Measurements from ENCODE around the gene IL20RA. TPM values are rescaled to one million over a fixed set of nuclear protein-coding genes. Genes with fewer than 3 reads are reported as not detected.

IL20RA gene
- total and polyA plus RNA-seq, 2 of the 13 experiments (the other 11 are each of a cell fraction or from before 2014, with no cell fraction given): not detected

DNA sequence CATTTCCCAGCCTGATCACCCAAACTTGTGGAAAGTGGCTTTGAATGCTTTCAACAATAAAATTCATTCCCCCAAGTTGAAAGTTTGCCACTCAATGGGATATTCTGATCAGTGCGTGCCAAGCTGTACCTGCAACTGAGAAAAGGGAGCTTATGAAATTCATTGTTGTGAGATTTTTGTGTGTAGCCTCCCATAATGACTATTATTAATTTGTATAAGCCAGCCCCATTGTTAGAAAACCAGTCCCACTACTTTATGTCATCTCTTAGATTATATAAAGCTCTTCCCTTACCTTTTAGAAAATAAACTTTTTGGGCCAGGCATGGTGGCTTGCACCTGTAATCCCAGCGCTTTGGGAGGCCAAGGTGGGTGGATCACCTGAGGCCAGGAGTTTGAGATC lies 15.9 kb downstream of the IL20RA start:
- intact Hi-C loops (cut with micrococcal nuclease; ENCODE audit: unreplicated experiment): no loop called here
- Histone ChIP-seq H3K4me3 (replicated peaks in 1 of 3; ENCODE audit: insufficient read depth in 1 of 3, low read depth in 2 of 3, low read length in 3 of 3) (no peak overlapping the region), H3K4me1 (ENCODE audit: insufficient read depth, low read length) (no peaks in the 10 kb centered on the region), H3K4me2 (ENCODE audit: low read depth, low read length) (no peak overlapping the region), H4K20me1 (ENCODE audit: insufficient read depth, low read length) (no peaks in the 10 kb centered on the region), H2AFZ (ENCODE audit: low read length) (no peak overlapping the region), H3K27me3 (ENCODE audit: control insufficient read depth in 1 of 2, insufficient read depth in 2 of 2, low read length in 2 of 2) (no peaks in the 10 kb centered on the region; a peak in 4 of 5 replicates), H3K36me3 (replicated peaks in 1 of 2; ENCODE audit: control insufficient read depth in 1 of 2, insufficient read depth in 2 of 2, low read length in 2 of 2) (no peaks in the 10 kb centered on the region), H3K27ac (ENCODE audit: extremely low read length, insufficient read depth, low read length) (no peak overlapping the region), H3K9me3 (ENCODE audit: low read length) (no peaks in the 10 kb centered on the region), H3K9ac (ENCODE audit: insufficient read depth, low read depth, low read length) (no peak overlapping the region), H3K79me2 (ENCODE audit: insufficient read depth, low read length) (no peaks in the 10 kb centered on the region)
- FAIRE-seq (no peak), ATAC-seq (no peak), DNase-seq (ENCODE audit: low spot score) (no peak)
- no peak for TF ChIP-seq ZNF616 (CRISPR knock-in tag; IDR thresholded peaks at IDR 0.05; ENCODE audit: low read depth)
- TF ChIP-seq ZNF773 (CRISPR knock-in tag; IDR thresholded peaks at IDR 0.05; ENCODE audit: borderline replicate concordance): no peak
- TF ChIP-seq NFYC (CRISPR knock-in tag; IDR thresholded peaks at IDR 0.05): no peak
- TF ChIP-seq RBFOX2 (IDR thresholded peaks at IDR 0.05; ENCODE audit: low read depth, low read length): no peak
- TF ChIP-seq, protein P1, sequence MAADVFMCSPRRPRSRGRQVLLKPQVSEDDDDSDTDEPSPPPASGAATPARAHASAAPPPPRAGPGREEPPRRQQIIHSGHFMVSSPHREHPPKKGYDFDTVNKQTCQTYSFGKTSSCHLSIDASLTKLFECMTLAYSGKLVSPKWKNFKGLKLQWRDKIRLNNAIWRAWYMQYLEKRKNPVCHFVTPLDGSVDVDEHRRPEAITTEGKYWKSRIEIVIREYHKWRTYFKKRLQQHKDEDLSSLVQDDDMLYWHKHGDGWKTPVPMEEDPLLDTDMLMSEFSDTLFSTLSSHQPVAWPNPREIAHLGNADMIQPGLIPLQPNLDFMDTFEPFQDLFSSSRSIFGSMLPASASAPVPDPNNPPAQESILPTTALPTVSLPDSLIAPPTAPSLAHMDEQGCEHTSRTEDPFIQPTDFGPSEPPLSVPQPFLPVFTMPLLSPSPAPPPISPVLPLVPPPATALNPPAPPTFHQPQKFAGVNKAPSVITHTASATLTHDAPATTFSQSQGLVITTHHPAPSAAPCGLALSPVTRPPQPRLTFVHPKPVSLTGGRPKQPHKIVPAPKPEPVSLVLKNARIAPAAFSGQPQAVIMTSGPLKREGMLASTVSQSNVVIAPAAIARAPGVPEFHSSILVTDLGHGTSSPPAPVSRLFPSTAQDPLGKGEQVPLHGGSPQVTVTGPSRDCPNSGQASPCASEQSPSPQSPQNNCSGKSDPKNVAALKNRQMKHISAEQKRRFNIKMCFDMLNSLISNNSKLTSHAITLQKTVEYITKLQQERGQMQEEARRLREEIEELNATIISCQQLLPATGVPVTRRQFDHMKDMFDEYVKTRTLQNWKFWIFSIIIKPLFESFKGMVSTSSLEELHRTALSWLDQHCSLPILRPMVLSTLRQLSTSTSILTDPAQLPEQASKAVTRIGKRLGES (CRISPR knock-in tag; IDR thresholded peaks at IDR 0.05; ENCODE audit: borderline replicate concordance): no peak
- no peak for TF ChIP-seq CENPT (CRISPR knock-in tag; IDR thresholded peaks at IDR 0.05; ENCODE audit: low read depth)
- no peak for TF ChIP-seq NFIB (CRISPR knock-in tag; IDR thresholded peaks at IDR 0.05; ENCODE audit: borderline replicate concordance)
- TF ChIP-seq, protein P2, sequence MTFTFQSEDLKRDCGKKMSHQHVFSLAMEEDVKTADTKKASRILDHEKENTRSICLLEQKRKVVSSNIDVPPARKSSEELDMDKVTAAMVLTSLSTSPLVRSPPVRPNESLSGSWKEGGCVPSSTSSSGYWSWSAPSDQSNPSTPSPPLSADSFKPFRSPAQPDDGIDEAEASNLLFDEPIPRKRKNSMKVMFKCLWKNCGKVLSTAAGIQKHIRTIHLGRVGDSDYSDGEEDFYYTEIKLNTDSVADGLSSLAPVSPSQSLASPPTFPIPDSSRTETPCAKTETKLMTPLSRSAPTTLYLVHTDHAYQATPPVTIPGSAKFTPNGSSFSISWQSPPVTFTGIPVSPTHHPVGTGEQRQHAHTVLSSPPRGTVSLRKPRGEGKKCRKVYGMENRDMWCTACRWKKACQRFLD (CRISPR knock-in tag; IDR thresholded peaks at IDR 0.05; ENCODE audit: borderline replicate concordance): no peak
- no peak for TF ChIP-seq ZNF34 (CRISPR knock-in tag; IDR thresholded peaks at IDR 0.05; ENCODE audit: borderline replicate concordance)
- TF ChIP-seq, protein P3, sequence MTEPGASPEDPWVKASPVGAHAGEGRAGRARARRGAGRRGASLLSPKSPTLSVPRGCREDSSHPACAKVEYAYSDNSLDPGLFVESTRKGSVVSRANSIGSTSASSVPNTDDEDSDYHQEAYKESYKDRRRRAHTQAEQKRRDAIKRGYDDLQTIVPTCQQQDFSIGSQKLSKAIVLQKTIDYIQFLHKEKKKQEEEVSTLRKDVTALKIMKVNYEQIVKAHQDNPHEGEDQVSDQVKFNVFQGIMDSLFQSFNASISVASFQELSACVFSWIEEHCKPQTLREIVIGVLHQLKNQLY (CRISPR knock-in tag; IDR thresholded peaks at IDR 0.05): no peak
- no peak for TF ChIP-seq ZMYM2 (CRISPR knock-in tag; IDR thresholded peaks at IDR 0.05)
- in situ Hi-C loops (cut with HindIII; ENCODE audit: extremely low pct_ligation_motif_present, low pct_unique_long_range_greater_than_20kb): no loop called here
- ChIA-PET POLR2A (no interaction called here), CTCF (ENCODE audit: low intra/inter-chr PET ratio, low total read pairs) (no interaction called here)
- no TSS peak for BruUV-seq (replicated peaks)
- 20% methylated on average over 2 of the region's 2 CpGs for WGBS (ENCODE audit: low lambda C conversion rate)
